CD4-positive, alpha-beta memory T cell (primary cell): ENCODE measurements around the gene NAPA. TPM values are rescaled to one million over a fixed set of nuclear protein-coding genes. Genes with fewer than 3 reads are reported as not detected.

Experiments
- CTCF ChIA-PET: fragments of 350-600 bp; sonication (Branson Sonifier 250); formaldehyde crosslinking; loops from one replicate; lab custom pipeline; 2021; ENCODE audit warnings: inconsistent platforms; ENCODE audit not compliant: partially characterized antibody; lab: Charles Lee
- POLR2A ChIA-PET: fragments of 350-600 bp; sonication (Branson Sonifier 250); formaldehyde crosslinking; loops from one replicate; lab custom pipeline; 2021; ENCODE audit not compliant: partially characterized antibody; lab: Charles Lee
- DNase-seq, 5 donors: peaks; one replicate each; pipeline versions ENCODE4 v3.0.0 to v3.0.0-alpha.2; 2020 to 2022; ENCODE audit warnings: mixed read lengths in 1 of 5
- H3K27ac ChIP-seq: one replicate; pipeline ENCODE4 v1.7.0; 2013; ENCODE audit warnings: low read depth, low read length
- H3K27me3 ChIP-seq: 2 replicates; pipeline ENCODE4 v1.7.0; 2013; ENCODE audit warnings: mild to moderate bottlenecking, low read length, moderate library complexity; ENCODE audit not compliant: insufficient read depth
- H3K36me3 ChIP-seq: 2 replicates; pipeline ENCODE4 v1.7.0; 2013; ENCODE audit warnings: mild to moderate bottlenecking, low read length, moderate library complexity; ENCODE audit not compliant: insufficient read depth
- H3K4me1 ChIP-seq: 2 replicates; pipeline ENCODE4 v1.7.0; 2013; ENCODE audit warnings: mild to moderate bottlenecking, low read length, moderate library complexity; ENCODE audit not compliant: insufficient read depth
- H3K4me3 ChIP-seq, 2 donors: one replicate each; pipeline ENCODE4 v1.7.0; 2013; ENCODE audit warnings: low read length in 2 of 2, mild to moderate bottlenecking in 1 of 2
- H3K9me3 ChIP-seq, 2 donors: one replicate each; pipeline ENCODE4 v1.7.0; 2013; ENCODE audit warnings: low read length in 2 of 2, control low read depth in 1 of 2; ENCODE audit not compliant: control insufficient read depth in 1 of 2
- H3K27ac Mint-ChIP-seq, 7 donors: one replicate each; pipeline ENCODE4 v1.8.0; 2020 to 2021; ENCODE audit warnings: mixed read lengths in 7 of 7, mild to moderate bottlenecking in 6 of 7, inconsistent platforms in 3 of 7, moderate library complexity in 3 of 7
- H3K27me3 Mint-ChIP-seq, 2 donors: one replicate each; pipeline ENCODE4 v1.8.0; 2020 to 2021; ENCODE audit warnings: mixed read lengths in 2 of 2
- H3K36me3 Mint-ChIP-seq, 2 donors: one replicate each; pipeline ENCODE4 v1.8.0; 2020 to 2021; ENCODE audit warnings: mixed read lengths in 2 of 2, inconsistent platforms in 1 of 2, mild to moderate bottlenecking in 1 of 2
- H3K4me1 Mint-ChIP-seq, 4 donors: one replicate each; pipeline ENCODE4 v1.8.0; 2020 to 2021; ENCODE audit warnings: mixed read lengths in 4 of 4, mild to moderate bottlenecking in 1 of 4
- H3K4me3 Mint-ChIP-seq, 8 donors: one replicate each; pipeline ENCODE4 v1.8.0; 2020 to 2021; ENCODE audit warnings: mixed read lengths in 8 of 8, mild to moderate bottlenecking in 7 of 8, moderate library complexity in 6 of 8, inconsistent platforms in 3 of 8
- H3K9me3 Mint-ChIP-seq, 8 donors: one replicate each; pipeline ENCODE4 v1.8.0; 2020 to 2021; ENCODE audit warnings: mixed read lengths in 8 of 8, mild to moderate bottlenecking in 5 of 8, inconsistent platforms in 3 of 8, moderate library complexity in 1 of 8
- intact Hi-C: fragments of 100-400 bp; cut with micrococcal nuclease; formaldehyde crosslinking; loops from one replicate; pipeline ENCODE4 v1.15.1; 2023
- polyA plus RNA-seq, 2 donors: library from polyadenylated mRNA; unstranded; fragments of 300-500 nt; fragmentation: Illumina TruSeq; gene quantifications; one replicate each; pipeline ENCODE4 v1.2.3, GENCODE V29; 2021
- total RNA-seq, 2 experiments: library from RNA; stranded (reverse); gene quantifications; one replicate each; pipeline ENCODE4 v1.2.3, GENCODE V29; 2021

The NAPA gene
- total and polyA plus RNA-seq, 4 experiments from 2014 or later: 84.1 to 129 (median 89.4) TPM

DNA sequence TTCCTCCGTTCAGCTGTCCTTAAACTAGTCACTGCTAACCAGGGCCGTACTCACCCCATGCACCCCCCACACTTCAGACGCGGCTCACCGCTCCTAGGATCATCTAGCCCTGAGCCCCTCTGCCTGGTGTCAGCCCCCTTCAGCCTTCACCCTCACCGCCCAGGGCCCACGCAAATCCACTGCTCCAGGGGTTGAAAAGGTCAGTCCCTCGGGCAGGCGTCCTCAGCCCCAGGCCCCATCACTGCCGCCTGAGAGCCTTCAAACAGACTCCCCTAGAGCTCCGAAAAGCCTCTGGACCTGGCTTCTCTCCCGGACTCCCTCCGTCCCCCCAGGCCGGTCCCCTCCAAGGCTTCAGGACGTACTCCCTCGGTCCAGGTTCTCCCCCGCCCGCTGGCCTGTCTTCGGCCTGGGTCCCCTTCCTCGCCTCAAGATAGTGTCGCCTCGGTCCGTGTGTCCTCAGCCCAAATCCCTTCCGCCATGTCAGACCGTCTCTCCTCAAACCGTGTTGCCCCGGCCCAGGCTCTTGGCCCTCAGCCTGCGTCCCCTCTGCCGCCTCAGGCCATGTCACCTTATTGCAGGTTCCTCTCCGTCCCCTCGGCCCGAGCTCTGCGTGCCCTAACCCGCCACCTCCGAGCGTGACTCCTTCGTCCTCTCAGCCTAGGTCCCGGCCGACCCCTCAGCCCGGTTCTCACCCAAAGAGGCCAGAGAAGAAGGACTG lies 553 bp downstream of the NAPA start:
- Histone ChIP-seq H3K4me3 (peak overlapping the region; percentile 95 to 98), H3K4me1 (peaks cover 64% of the 10 kb centered on the region), H3K27ac (peak overlapping the region; percentile 97), H3K9me3 (no peaks in the 10 kb centered on the region), H3K27me3 (no peaks in the 10 kb centered on the region), H3K36me3 (no peaks in the 10 kb centered on the region)
- Mint-ChIP-seq H3K4me3 (peak overlapping the region; percentile 97 to 99 (median 98)), H3K4me1 (peaks cover 54 to 94% (median 71%) of the 10 kb centered on the region in 4 donors), H3K27ac (peak overlapping the region; percentile 97 to 99 (median 98)), H3K36me3 (peaks cover 4 to 34% of the 10 kb centered on the region in 2 donors), H3K9me3 (peaks cover 0 to 7% (median 0%) of the 10 kb centered on the region in 8 donors), H3K27me3 (no peaks in the 10 kb centered on the region)
- ChIA-PET POLR2A (interaction anchor here (1.3 to 4.7 kb wide), 4 partner anchors 13 to 96 kb away, joined by 3 to 50 read pairs (median 18); no protein-coding TSS in a partner anchor), CTCF (interaction anchor here (2.3 to 3.3 kb wide), 3 partner anchors 30 to 97 kb away, joined by 15 to 28 read pairs (median 16); partner anchors contain the start of gene KPTN)
- intact Hi-C loops: loop anchor here (2.0 kb wide), 1 partner anchor 384 kb away; the partner anchor contains the start of gene SAE1
- no peak for DNase-seq

DNA sequence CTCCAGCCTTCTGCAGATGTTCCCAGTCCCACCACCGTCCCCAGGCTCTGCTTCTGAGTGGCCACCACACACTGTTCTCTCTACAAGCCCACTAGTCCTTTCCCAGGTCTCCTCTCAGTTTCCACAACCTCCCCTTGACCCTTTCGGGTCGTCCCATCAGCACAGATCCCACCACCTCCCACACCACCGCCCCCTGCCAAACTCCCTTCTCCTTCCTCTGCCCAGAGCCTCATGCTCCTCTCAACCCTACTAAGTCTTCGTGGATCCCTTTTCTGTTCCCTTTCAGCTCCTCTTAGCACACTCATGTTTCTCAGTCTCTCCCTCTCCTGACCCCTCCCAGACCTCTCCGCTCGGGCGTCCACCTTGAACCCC lies 1.9 kb downstream of the NAPA start:
- intact Hi-C loops: no loop called here
- Histone ChIP-seq H3K27me3 (no peaks in the 10 kb centered on the region), H3K27ac (peak overlapping the region; percentile 2), H3K9me3 (no peaks in the 10 kb centered on the region), H3K4me1 (peaks cover 65% of the 10 kb centered on the region), H3K4me3 (no peak overlapping the region), H3K36me3 (no peaks in the 10 kb centered on the region)
- Mint-ChIP-seq H3K27me3 (no peaks in the 10 kb centered on the region), H3K4me3 (peak overlapping the region; percentile 97 to 99 (median 98)), H3K4me1 (peaks cover 51 to 86% (median 67%) of the 10 kb centered on the region in 4 donors), H3K36me3 (peaks cover 4 to 34% of the 10 kb centered on the region in 2 donors), H3K9me3 (peaks cover 0 to 7% (median 0%) of the 10 kb centered on the region in 8 donors), H3K27ac (peak overlapping the region; percentile 53 to 99 (median 98))
- ChIA-PET POLR2A (interaction anchor here (1.0 to 3.4 kb wide), 4 partner anchors 29 to 232 kb away, joined by 3 to 15 read pairs (median 3); partner anchors contain the start of genes KPTN and NOP53), CTCF (interaction anchor here (0.7 kb wide), 1 partner anchor 9 kb away, joined by 3 read pairs; no protein-coding TSS in a partner anchor)
- DNase-seq: no peak

DNA sequence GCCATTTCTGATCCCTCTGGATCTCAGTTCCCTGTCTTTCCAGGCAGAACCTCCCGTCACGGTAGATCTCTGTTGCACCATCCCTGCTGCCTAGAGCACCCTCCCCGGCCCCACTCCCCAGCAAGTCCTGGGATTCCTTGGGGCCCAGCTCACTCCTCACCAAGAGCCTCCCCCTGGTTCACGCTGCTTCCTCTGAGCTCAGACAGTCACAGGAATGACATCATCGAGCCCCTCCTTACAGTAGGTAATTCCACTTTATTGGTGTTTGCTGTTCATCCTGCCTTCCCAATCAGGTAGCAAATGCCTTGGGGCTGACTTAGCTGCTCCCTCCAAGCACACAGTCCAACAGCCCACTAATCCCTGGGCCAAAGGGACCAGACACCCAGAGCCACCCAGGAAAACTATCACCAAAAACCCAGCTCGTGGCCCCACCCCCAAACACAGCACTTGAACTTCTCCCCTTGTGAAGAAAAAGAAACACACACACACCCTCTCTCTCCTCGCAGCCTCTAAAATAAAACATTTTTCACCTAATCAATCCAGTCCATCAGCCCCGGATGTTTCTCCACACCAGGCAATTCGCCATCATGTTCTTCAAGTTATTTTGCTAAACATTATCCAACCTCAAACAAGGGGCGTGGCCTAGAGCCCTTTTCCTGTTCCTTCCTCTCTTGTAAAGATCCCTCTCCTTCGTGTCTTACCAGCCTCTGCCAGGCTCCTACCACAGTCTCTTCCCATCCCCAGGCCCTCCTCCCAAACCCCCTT lies 2.5 kb downstream of the NAPA start:
- Mint-ChIP-seq H3K27me3 (no peaks in the 10 kb centered on the region), H3K27ac (peak overlapping the region; percentile 53 to 99 (median 98)), H3K4me1 (peaks cover 50 to 83% (median 67%) of the 10 kb centered on the region in 4 donors), H3K9me3 (peaks cover 0 to 7% (median 0%) of the 10 kb centered on the region in 8 donors), H3K36me3 (peaks cover 4 to 34% of the 10 kb centered on the region in 2 donors), H3K4me3 (peak overlapping the region; percentile 97 to 99 (median 98))
- Histone ChIP-seq H3K4me3 (no peak overlapping the region), H3K9me3 (no peaks in the 10 kb centered on the region), H3K27ac (peak overlapping the region; percentile 2), H3K27me3 (no peaks in the 10 kb centered on the region), H3K4me1 (peaks cover 64% of the 10 kb centered on the region), H3K36me3 (no peaks in the 10 kb centered on the region)
- POLR2A ChIA-PET: interaction anchor here (1.0 to 3.4 kb wide), 4 partner anchors 28 to 233 kb away, joined by 3 to 15 read pairs (median 3); partner anchors contain the start of genes KPTN and NOP53
- CTCF ChIA-PET: no interaction called here
- intact Hi-C loops: no loop called here
- no peak for DNase-seq

DNA sequence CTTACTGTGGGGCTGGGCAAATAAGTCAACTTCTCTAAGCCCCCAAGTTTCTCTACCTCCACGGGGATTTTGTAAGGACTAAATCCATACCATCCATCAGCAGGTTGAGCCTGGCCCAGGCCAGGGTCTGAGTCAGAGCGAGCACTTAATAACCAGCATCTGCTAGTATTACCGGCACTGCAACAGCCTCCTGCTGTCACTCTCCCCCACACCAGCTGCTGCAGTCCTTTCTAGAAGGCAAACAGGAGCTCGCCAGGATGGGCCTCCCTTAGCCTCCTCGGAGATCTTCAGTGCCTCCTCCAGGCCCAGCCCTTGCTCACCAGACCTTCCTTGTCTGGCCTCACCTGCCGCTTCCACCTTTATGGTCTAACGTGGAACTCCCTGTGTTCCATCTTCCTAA lies 3.2 kb downstream of the NAPA start:
- H3K9me3 ChIP-seq: no peaks in the 10 kb centered on the region
- no peaks in the 10 kb centered on the region for H3K27me3 ChIP-seq
- intact Hi-C loops: no loop called here
- H3K27me3 Mint-ChIP-seq: no peaks in the 10 kb centered on the region
- ChIA-PET CTCF (no interaction called here), POLR2A (interaction anchor here (1.2 to 3.4 kb wide), 4 partner anchors 10 to 99 kb away, joined by 3 to 15 read pairs (median 3); partner anchors contain the start of gene KPTN)
- peak overlapping the region in 5 of 8 donors; percentile 51 to 99 (median 98) for H3K4me3 Mint-ChIP-seq
- no peak overlapping the region for H3K27ac ChIP-seq
- peaks cover under 1% of the 10 kb centered on the region for H3K36me3 ChIP-seq
- H3K4me1 Mint-ChIP-seq: peaks cover 47 to 83% (median 63%) of the 10 kb centered on the region in 4 donors
- DNase-seq: no peak
- no peak overlapping the region for H3K4me3 ChIP-seq
- H3K27ac Mint-ChIP-seq: peak overlapping the region; percentile 4 to 99 (median 97)
- peaks cover 67% of the 10 kb centered on the region for H3K4me1 ChIP-seq
- peaks cover 4 to 38% of the 10 kb centered on the region in 2 donors for H3K36me3 Mint-ChIP-seq
- H3K9me3 Mint-ChIP-seq: peaks cover 0 to 7% (median 0%) of the 10 kb centered on the region in 8 donors

DNA sequence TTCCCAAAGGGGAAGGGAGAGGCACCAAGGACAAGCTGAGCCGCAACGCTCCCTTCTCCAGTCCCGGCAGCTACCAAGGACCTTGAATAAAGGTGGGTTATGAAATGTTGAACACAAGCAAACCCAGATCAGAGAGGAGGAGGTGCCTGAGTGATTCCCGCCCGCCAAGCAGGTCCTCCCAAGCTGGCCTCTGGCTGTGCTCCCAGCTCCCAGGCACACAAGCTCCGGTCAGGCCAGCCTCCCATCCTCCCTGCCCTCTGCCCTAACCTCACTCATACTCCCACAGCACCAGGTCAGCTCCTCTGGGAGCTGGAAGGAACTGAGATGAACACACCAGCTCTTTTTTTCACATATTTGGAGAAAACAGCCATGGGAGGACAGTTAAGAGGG lies 3.7 kb downstream of the NAPA start:
- Histone ChIP-seq H3K4me1 (peaks cover 61% of the 10 kb centered on the region), H3K4me3 (no peak overlapping the region), H3K9me3 (no peaks in the 10 kb centered on the region), H3K27me3 (no peaks in the 10 kb centered on the region), H3K36me3 (peaks cover 5% of the 10 kb centered on the region), H3K27ac (no peak overlapping the region)
- H3K4me1 Mint-ChIP-seq: peaks cover 41 to 79% (median 59%) of the 10 kb centered on the region in 4 donors
- intact Hi-C loops: no loop called here
- peaks cover 0 to 7% (median 0%) of the 10 kb centered on the region in 8 donors for H3K9me3 Mint-ChIP-seq
- no peaks in the 10 kb centered on the region for H3K27me3 Mint-ChIP-seq
- no peak for DNase-seq
- H3K4me3 Mint-ChIP-seq: peak overlapping the region in 3 of 8 donors; percentile 21 to 98 (median 54)
- H3K36me3 Mint-ChIP-seq: peaks cover 4 to 38% of the 10 kb centered on the region in 2 donors
- POLR2A ChIA-PET: interaction anchor here (0.7 to 3.4 kb wide), 3 partner anchors 10 to 197 kb away, joined by 3 to 15 read pairs (median 3); partner anchors contain the start of gene KPTN
- CTCF ChIA-PET: interaction anchor here (0.6 to 1.9 kb wide), 3 partner anchors 27 to 78 kb away, joined by 3 to 7 read pairs (median 5); partner anchors contain the start of gene KPTN
- no peak overlapping the region for H3K27ac Mint-ChIP-seq

DNA sequence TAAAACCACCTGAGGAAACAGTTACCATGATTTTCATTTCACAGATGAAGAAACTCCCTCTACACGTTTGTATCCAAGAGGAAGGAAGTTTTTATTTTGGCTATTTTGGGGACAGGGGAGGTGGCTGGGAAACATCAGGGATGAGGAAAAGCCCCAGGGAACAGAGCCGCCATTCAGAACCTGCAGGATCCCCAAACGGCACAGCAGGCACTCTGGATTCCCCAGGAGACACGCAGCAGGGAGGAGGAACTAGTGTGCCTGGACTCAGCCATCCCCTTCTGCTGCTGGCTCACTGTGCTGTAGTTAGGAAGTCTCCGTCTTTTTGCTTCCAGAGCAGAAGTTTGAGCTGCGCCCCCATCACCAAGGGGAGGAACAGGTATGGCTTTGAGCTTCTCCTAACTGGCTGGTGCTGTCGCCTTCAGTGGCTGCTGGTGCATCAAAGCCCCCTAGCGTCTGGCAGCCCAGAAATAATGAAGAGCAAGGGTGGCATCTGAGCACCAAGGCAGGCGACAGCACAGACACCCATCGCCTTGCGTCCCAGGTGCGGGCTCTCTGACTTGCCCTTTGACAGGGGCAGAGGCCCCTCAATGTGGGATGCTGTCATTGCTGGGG lies 4.2 kb downstream of the NAPA start:
- H3K27me3 ChIP-seq: no peaks in the 10 kb centered on the region
- intact Hi-C loops: no loop called here
- Mint-ChIP-seq H3K36me3 (peaks cover 4 to 40% of the 10 kb centered on the region in 2 donors), H3K4me3 (peak overlapping the region in 2 of 8 donors; percentile 21 to 54), H3K27me3 (no peaks in the 10 kb centered on the region), H3K27ac (peak overlapping the region in 2 of 7 donors; percentile 8 to 55), H3K4me1 (peaks cover 40 to 74% (median 55%) of the 10 kb centered on the region in 4 donors), H3K9me3 (peaks cover 0 to 7% (median 0%) of the 10 kb centered on the region in 8 donors)
- no peaks in the 10 kb centered on the region for H3K9me3 ChIP-seq
- H3K36me3 ChIP-seq: peaks cover 5% of the 10 kb centered on the region
- ChIA-PET POLR2A (interaction anchor here (0.7 to 3.4 kb wide), 4 partner anchors 11 to 197 kb away, joined by 3 to 15 read pairs (median 3); partner anchors contain the start of gene KPTN), CTCF (interaction anchor here (0.6 to 1.9 kb wide), 3 partner anchors 27 to 77 kb away, joined by 3 to 7 read pairs (median 5); partner anchors contain the start of gene KPTN)
- no peak for DNase-seq
- peaks cover 56% of the 10 kb centered on the region for H3K4me1 ChIP-seq
- H3K27ac ChIP-seq: no peak overlapping the region
- no peak overlapping the region for H3K4me3 ChIP-seq
